DMS 273 (cell line): ENCODE results near the gene IRF2.

ENCODE experiments used
- DNase-seq: peaks from one replicate; lab custom pipeline; 2025; ENCODE audit not compliant: unreplicated experiment; lab: John Stamatoyannopoulos, UW

Gene IRF2

DNA sequence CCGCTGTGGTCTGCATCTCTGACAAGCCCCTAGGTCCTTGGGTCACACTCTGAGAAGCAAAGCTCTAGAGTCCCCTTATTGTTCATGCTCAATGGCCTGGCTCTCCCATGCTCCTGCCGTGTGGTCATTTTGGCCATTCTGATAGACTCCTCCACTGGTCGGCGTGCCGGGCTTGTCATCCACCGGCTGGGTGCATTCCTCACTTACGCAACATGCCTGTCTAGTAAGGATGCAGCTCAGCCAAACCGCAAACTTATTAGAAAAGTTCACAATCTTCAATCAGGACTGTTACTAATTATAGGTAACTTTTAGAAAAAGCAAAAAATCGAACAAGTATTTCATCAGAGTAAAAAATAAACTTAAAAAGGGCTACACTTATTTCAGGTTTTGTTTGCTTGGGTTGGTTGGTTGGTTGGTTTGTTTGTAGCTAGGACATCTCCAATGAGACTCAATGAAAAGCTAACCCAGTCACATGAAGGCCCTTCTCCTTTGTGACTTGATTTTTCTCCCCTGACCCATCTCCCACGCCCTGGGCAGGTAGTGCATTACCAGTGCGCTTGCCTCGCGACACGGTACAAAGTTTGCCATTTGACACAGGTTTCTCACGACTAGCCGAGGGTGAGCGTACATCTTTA is 41.0 kb downstream of the IRF2 start:
- DNase-seq: no peak

DNA sequence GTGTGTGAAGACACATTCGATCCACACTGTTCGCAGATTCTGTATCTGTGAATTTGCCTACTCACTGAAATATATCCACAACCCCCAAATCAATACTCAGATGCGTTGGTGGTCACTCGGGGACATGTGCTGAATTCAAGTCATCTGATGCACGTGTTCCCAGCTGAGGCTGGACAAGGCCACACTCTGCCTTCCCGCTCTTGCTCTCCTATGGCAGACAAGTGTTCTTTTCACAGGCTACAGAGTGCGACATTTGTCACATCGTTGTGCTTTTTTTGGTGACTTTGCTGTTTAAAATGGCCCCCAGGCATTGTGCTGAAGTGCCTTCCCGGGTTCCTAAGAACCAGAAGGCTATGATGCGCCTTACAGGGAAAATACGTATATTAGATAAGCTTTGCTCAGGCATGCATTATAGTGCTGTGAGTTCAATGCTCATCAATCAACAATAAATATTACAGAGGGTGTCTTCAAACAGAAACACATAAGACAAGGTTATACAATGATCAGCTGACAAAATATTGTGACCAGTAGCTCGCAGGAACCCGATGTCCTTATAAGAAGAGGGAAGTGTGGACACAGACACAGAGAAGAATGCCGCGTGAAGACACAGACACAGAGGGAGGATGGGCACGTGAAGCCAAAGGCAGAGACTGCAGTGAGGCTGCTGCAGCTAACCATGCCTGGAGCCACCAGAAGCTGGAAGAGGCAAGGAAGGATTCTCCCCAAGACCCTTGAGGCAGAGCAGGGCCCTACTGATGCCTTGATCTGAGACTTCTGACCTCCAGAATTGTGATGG is 42.0 kb downstream of the IRF2 start:
- no peak for DNase-seq

DNA sequence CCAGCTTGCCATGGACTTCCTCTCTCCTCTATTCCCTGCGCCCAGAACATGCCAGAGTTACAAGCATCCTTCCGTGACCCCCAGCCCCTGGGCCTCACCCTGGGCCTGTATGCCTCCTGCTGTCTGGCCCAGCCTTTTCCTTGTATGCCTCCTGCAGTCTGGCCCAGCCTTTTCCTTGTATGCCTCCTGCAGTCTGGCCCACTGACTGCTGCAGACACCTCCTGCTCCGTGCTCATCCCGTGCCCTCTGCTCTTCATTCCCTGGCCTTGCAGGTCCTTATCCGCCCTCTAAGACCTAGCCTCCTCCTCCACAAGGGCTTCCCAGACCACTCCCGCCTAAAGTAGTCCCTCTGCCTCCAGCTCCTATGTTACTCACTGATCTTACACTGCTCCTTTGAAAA is 44.2 kb downstream of the IRF2 start:
- no peak for DNase-seq

DNA sequence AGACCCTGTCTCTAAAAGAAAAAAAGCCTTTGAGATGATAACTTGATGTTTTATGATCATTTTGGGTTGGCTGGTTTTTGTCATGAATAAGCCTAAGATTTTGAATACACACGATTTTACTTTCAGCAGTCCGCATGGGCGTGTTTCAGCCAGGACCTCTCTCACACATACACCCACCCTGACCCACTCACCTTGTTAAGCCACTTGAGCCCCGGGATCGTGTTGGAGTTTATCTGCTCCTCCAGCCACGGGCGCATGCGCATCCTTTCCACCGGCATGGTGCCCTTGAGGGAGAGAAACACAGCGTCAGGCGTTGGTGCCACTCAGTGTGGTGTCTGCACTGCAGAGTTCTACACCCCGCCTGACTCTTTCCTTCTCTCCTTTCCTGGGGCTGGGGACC is 45.6 kb downstream of the IRF2 start:
- no peak for DNase-seq

DNA sequence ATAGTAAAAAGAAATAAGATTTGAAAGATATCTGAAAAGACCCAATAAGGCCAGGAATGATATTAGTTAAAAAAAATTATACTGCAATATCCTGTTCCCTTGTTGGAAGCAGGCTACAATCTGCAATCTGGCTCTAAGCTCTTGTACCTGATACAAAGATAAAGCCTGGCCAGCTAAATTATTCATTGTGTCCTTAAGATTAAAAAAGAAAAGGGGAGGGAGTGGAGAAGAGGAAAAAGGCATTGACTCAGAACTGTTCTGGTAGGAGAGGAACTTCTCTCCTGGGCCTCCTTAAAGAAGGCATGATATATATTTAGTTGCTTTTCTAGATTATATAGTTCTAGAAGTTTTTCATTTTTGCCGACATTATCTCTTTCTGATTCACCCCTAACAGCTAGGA is 46.7 kb downstream of the IRF2 start:
- DNase-seq: no peak

DNA sequence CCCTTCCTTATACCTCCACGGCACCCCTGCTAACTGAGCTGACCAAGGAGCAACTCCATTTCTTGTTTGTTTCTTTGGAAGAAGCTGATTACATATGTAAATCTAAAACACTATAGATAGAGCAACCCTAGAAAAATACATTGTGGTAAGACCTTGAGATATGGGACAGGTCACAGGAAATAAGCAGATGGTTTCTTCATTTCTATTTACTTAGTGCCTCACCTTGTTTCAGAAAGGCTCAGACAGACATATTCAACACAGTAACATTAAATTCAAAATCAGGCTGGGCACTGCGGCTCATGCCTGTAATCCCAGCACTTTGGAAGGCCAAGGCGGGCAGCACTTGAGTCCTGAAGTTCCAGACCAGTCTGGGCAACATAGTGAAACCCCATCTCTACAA is 47.3 kb downstream of the IRF2 start:
- no peak for DNase-seq

DNA sequence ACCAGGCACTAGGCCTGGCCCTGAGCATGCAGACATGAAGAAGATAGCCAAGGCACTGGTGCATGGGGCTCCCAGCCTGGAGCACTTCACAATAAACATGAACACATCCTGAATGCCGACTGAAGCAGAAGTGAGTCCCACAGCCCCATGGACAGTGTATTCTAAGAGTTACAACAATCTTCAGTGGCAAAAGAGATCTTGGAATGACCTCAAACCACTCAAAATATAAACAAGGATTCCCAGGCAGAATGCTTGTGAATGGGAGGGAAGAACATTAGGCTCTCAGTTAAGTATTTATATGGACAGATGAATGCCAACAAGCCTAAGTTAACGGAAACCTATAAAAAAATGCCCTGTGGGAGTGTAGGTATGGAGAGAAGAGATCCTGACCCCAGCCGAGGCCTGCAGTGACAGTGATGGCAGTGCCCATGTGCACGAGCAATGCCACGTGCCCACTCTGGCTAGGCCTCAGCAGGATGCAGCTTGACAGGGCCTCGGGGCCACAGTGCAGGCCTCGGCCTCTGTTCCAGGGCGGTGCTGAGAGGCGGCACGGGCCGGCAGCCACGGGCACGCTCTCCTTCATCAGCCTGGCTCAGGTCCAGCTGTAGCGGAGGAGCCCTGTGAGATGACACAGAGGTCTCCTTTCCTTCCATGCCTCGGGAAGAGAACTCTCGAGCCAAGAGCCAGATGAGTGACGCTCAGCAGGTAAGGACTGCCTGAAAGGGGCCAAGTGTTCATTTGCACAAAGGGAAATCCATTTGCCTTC is 49.2 kb downstream of the IRF2 start:
- DNase-seq: no peak

DNA sequence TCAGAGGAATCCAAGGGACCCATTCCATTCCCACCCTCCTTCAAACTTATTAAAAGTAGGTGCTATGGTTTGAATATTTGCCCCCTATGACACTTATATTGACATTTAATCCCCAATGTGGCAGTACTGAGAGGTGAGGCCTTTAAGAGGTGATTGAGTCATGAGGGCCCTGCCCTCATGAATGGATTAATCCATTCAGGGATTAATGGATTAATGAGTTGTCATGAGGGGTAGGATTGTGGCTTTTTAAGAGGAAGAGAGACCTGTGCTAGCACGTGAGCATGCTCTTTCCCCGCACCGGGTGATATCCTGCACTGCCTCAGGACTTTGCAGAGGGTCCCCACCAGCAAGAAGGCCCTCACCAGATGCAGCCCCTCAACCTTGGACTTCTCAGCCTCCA is 50.1 kb downstream of the IRF2 start:
- DNase-seq: no peak

DNA sequence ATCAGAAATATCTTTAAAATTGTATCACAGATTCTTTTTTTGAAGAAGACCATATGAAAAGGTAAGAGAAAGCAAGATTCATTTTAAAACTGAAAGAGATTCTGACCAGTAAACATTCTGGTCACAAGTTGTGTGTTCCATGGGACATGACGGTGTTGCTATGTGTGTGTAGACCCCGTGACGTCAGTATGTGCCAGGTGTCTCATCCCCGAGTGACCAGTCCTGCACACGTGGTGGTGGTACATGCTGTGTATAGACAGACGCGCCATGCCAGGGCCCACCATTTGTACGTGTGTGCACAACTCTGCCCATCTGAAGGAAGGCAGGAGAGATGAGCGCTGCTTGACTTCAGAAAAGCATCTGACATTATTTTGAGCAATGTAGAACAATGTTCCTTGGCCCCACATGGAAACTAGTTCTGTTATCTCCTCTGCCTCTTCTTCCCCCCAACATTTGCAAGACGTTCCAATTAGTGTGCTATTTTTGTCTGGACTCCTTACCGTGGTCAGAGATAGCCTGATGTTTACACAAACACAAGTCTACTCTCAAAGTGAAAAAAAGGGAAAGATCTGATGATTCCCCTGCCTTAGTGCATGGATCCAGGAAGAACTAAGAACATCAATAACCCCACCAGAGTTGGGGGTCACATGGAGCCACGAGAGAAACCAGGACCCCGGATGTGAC is 51.2 kb downstream of the IRF2 start:
- DNase-seq: no peak

DNA sequence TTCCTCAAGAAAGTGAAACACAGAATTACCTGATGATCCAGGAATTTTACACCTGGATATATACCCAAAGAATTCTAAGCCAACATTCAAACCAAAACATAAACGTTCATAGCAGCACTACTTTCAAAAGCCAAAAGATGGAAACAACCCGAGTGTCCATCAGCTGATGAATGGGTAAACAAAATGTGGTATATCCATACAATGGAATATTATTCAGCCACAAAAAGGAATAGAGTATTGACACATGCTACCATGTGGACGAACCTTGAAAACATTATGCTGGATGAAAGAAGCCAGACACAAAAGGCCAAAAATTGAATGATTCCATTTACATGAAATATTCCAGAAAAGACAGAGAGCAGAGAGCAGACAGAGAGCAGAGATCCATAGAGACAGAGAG is 52.0 kb downstream of the IRF2 start:
- DNase-seq: no peak

DNA sequence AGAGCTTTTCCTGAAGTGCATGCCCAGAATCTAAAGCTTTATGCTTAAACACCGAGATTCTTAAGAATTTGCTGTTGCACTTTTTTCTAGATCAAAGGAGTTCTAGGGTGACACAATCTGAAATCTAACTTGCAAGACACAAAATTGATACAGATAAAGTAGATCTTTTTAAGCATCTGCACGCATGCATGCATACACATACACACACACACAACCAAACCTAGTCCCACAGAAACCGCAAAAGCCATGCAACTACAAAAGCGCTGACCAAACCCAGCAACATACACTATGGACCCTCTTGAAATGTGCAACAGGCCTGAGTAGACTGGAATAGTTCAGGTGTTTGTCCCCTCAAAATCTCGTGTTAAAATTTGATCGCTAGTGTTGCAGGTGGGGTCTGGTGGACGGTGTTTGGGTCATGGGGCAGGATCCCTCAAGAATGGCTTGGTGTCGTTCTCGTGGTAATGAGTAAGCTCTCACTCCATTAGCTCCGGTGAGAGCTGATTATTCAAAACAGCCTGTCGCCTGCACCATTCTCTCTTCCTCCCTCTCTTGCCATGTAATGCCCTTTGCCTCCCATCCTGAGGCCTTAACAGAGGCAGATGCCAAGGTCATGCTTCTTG is 52.7 kb downstream of the IRF2 start:
- DNase-seq: no peak

DNA sequence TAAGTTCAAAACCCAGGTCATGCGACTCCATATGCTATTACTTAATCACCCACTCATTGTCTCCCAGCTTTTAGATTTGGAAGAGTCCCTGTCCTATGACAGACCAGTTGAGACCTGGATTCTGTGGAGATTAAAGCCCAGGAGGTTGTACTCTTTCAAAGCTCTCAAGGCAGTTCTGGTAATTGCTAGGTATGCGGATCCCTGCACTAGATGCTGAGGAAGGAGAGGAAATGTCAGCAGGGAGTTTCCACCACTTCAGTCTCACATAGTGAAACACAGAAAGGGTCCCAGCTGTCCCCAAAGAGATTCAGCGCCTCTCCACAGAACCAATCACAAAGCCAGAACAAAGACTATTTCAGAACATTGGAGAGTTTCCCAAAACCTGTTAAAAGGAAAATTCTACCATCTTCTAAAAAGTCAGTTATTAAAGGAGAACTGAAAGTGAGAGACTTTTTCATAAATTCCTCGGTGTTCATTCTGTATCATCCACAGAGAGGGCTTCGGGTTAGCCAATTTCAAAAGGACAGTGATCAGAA is 53.4 kb downstream of the IRF2 start:
- no peak for DNase-seq

DNA sequence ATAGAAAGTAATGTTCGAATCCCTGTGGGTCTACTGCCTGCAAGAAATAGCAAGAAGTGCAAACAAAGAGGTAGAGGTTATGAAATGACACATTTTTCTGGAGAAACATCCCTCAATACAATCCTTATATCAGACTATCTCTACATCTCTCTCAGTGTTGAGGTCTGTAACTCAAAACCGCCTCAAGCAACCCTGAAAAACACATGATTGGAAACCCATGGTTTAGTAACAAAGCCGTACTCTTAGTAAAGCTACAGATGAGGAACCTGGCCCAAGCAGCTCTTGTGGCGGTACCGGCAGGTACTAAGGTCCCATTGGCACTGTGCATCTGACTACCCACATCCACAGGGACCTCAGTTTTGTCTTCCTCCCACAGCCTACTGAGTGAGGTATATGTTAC is 53.9 kb downstream of the IRF2 start:
- DNase-seq: no peak

DNA sequence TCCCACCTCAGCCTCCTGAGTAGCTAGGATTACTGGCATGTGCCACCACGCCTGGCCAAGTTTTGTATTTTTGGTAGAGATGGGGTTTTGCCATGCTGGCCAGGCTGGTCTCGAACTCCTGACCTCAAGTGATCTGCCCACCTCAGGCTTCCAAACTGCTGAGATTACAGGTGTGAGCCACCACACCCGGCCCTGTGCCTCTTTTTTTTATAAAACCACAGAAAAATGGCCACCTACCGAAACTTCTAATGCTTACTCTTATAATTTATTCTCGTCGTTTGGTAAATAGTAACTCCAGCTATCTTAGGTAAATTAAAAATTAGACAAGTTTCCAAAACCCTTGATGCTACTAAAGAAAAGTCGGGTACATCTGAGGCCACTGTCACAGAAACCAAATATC is 54.4 kb downstream of the IRF2 start:
- no peak for DNase-seq

DNA sequence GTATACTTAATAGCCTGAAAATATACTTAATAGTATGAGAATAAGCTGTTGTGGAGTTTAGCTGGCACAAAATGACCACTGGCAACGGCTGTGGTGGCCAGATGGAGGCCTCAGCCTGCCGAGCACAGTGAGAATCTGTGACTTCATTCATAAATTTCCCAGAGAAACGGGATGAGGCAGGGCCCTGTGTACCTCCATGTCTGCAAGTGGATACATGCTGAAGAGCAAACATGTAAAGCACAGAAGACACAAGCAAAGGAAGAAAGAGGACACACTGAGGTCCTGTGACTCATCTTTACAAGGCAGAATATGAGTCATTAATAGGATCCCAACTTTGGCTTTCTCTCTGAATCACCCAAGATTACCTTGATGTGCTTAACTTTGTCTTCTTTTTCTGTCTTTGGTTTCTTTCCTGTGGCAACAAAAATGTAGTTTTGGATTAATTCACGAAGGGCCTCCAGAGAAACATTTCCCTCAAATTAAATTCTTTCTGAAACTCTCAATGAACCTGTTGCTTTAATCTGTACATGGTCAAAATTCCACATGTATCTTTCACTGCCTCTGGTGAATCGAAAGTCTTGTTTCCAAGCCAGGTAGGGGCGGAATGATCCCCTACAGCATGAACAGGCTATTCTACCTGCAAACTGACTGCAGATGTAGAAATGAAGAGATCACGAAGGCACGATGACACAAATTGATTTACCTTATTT is 56.4 kb downstream of the IRF2 start:
- peak; percentile 0 for DNase-seq

DNA sequence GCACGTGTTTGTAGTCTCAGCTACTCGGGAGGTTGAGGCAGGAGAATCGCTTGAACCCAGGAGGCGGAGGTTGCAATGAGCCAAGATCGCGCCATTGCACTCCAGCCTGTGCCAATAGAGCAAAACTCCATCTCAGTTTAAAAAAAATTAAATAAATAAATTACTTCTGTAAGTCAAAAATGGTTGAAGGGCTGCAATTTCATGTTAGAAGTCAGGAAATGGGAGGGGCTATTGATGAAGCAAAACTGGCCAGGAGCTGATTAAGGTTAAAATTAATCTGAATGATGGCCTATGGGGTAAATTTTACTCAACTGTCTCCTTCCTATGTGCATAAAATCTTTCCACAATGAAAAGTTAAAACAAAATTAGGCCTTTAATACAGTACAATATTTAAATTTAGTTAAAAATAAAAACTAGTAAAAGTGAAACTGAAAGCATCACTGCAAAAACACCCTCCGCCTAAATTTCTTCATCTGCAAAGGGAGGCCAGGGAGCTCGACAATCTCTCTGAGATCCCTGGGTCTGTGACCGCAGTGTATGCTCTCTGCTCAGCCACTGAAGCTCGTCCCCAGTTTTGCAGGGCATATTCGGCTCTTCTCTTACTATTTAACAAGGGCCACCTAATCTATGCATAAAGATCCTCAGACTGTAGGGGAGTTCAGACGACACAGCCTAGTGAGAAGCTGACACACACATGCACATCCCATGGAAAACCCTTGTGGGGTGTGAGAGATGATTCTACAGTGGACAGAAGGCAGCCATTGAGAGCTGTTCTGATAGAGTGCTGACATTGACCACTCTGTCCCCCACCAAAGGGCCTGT is 57.2 kb downstream of the IRF2 start:
- no peak for DNase-seq

DNA sequence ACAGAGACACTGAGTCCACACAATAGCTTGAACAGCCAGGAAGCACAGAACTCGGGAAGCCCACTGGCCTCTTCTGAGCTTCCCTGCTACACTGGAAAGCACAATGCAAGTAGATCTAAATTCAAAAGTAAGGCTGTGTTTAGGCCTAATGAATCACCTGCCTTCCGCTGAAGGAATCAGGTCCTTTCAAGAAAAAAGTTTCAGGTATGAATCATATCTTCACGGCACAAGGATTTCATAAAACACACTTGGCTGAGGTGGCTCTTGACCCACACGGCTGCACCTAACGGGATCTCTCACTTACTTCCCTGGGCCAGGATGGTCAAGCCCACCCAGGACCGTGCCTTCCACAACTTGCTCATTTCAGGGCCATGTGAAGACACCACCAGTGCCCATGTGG is 59.3 kb downstream of the IRF2 start:
- DNase-seq: no peak

DNA sequence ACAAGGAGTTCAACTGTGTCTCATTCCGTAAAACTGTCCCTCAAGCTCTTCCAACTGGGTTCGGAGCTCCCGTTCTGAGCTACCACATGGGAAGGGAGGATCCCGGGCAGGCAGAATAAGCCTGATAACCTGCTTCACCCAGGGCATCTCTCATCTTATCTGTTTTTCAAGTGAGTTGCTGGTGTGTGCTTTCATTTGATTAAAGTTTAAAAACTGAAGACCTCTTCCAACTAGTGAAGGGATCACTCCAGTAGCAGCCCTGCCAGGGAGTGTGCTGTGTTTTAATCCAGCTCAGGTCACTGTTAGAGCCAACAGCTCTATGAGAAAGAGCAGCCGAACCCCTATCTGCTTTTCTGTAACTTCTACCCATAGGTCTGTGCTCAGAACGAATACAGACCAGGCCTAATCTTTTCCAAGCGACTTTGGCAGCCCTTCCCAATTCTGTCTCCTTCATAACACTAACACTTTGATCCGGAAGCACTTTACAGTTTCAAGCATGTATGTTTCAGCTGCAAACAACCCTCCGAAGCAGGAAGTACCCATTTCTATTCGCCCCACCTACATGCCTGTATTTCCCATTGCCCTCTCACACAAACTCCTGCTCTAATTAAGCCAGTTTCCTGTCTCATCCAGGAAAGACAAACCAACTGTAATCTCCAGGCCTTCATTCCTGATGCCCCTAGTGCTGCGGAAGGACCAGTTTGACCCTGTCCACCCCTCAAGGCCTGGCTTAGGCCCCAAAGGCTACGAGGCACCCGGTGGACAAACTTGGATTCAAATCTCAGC is 60.9 kb downstream of the IRF2 start:
- DNase-seq: no peak

DNA sequence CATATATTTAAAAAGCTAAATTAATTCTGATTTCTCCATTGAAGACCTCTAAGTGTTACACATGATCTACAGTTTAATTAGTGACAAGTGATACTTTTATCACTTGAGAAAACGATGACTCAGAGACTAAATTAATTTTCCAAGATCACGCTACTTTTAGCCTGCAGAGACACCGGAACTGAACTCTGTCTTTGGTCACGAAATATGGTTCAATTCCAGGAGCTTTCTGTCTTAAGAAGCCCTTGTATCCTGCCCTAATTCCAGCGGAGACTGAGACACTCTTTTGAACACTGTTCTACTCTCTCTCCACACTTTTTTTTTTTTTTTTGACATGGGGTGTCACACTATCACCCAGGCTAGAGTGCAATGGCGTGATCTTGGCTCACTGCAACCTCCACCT is 63.6 kb downstream of the IRF2 start:
- DNase-seq: no peak
